Endothelial cell of umbilical vein (primary cell): ENCODE data around the gene FBN2. TPM values are rescaled to one million over a fixed set of nuclear protein-coding genes. Genes with fewer than 3 reads are reported as not detected.

Source experiments
- BruUV-seq: library from RNA; stranded (reverse); fragments of 400-500 nt; replicated peaks from 2 replicates; lab custom pipeline; 2021; lab: Mats Ljungman, UMichigan
- CTCF ChIA-PET: fragments of 300-600, 350-600 bp; sonication (Branson Sonifier 250); formaldehyde crosslinking; loops from one replicate; lab custom pipeline; 2021; ENCODE audit warnings: antibody characterized with exemption, inconsistent platforms; lab: Charles Lee
- POLR2A ChIA-PET: fragments of 300-600, 350-600 bp; sonication (Branson Sonifier 250); formaldehyde crosslinking; loops from one replicate; lab custom pipeline; 2021; ENCODE audit warnings: antibody characterized with exemption, inconsistent platforms; lab: Charles Lee
- DNase-seq: peaks from one replicate; pipeline ENCODE4 v3.0.0-alpha.2; 2011; ENCODE audit warnings: low read depth, low spot score
- FAIRE-seq: peaks from 2 replicates; lab custom pipeline; 2011; peaks lifted over from hg19 to GRCh38; lab: Jason Lieb, UNC
- H2AFZ ChIP-seq: 2 replicates; pipeline ENCODE4 v1.6.0; 2012; ENCODE audit warnings: low read depth, low read length, control low read depth, inconsistent platforms
- H3K27ac ChIP-seq: 2 replicates; pipeline ENCODE4 v1.5.1; 2011; ENCODE audit warnings: low read depth, mild to moderate bottlenecking, control low read depth, low read length, moderate library complexity; ENCODE audit not compliant: insufficient read depth
- H3K27me3 ChIP-seq, 2 experiments: 2 replicates each; pipeline versions ENCODE4 v1.6.0 to v1.6.1; 2011; ENCODE audit warnings: low read length in 2 of 2, mixed read lengths in 1 of 2; ENCODE audit not compliant: control insufficient read depth in 2 of 2, insufficient read depth in 2 of 2
- H3K36me3 ChIP-seq, 2 experiments: 2 replicates in 1 of 2; 3 replicates in 1 of 2; pipeline ENCODE4 v1.5.1; 2011; ENCODE audit warnings: low read length in 2 of 2, mild to moderate bottlenecking in 1 of 2, moderate library complexity in 1 of 2; ENCODE audit not compliant: control insufficient read depth in 2 of 2, insufficient read depth in 2 of 2; ENCODE audit errors: extremely low read depth in 1 of 2
- H3K4me1 ChIP-seq: 3 replicates; pipeline ENCODE4 v1.5.1; 2011; ENCODE audit warnings: mild to moderate bottlenecking, low read length; ENCODE audit not compliant: control insufficient read depth, insufficient read depth; ENCODE audit errors: extremely low read depth
- H3K4me2 ChIP-seq: 2 replicates; pipeline ENCODE4 v1.6.1; 2011; ENCODE audit warnings: low read length, control low read depth, mixed read lengths; ENCODE audit not compliant: insufficient read depth
- H3K4me3 ChIP-seq, 3 experiments: fragments of 200-600 bp in 1 of 3; sonication (generic), shearing (Covaris generic) in 1 of 3; replicated peaks in 1 of 3; 2 replicates each; pipeline ENCODE4 v1.5.1; 2011 to 2016; ENCODE audit warnings: control low read depth in 3 of 3, low read length in 3 of 3, mild to moderate bottlenecking in 2 of 3, inconsistent platforms in 1 of 3, low read depth in 1 of 3, moderate library complexity in 1 of 3; ENCODE audit not compliant: insufficient read depth in 1 of 3
- H3K79me2 ChIP-seq: 2 replicates; pipeline ENCODE4 v1.6.0; 2012; ENCODE audit warnings: low read length, inconsistent platforms; ENCODE audit not compliant: control insufficient read depth, insufficient read depth
- H3K9ac ChIP-seq: replicated peaks from 2 replicates; pipeline ENCODE3; 2011; ENCODE audit warnings: low read length, control low read depth; ENCODE audit not compliant: insufficient read depth; ENCODE audit errors: extremely low read depth
- H3K9me1 ChIP-seq: replicated peaks from 3 replicates; pipeline ENCODE4 v1.6.0; 2011; ENCODE audit warnings: mild to moderate bottlenecking, low read length; ENCODE audit not compliant: control insufficient read depth, insufficient read depth; ENCODE audit errors: extremely low read depth
- H3K9me3 ChIP-seq: replicated peaks from 2 replicates; pipeline ENCODE4 v1.5.1; 2012; ENCODE audit warnings: low read length, inconsistent platforms; ENCODE audit not compliant: control insufficient read depth, insufficient read depth
- H4K20me1 ChIP-seq: replicated peaks from 2 replicates; pipeline ENCODE3; 2011; ENCODE audit warnings: mild to moderate bottlenecking, low read length; ENCODE audit not compliant: control insufficient read depth, insufficient read depth; ENCODE audit errors: extremely low read depth
- EZH2 ChIP-seq: IDR thresholded peaks from 2 replicates; pipeline ENCODE4 v1.6.1; 2012; ENCODE audit warnings: borderline replicate concordance, low read depth, mild to moderate bottlenecking, moderate library complexity, low read length, inconsistent platforms; ENCODE audit not compliant: severe bottlenecking
- FOS ChIP-seq: IDR thresholded peaks from 2 replicates; pipeline ENCODE4 v1.6.1; 2011; ENCODE audit warnings: mild to moderate bottlenecking, low read length, moderate library complexity, borderline replicate concordance; ENCODE audit not compliant: insufficient read depth
- GATA2 ChIP-seq: IDR thresholded peaks from 2 replicates; pipeline ENCODE4 v1.7.0; 2011; ENCODE audit warnings: low read depth, mild to moderate bottlenecking, moderate library complexity, mixed read lengths, low read length; ENCODE audit not compliant: insufficient read length, insufficient read depth
- JUN ChIP-seq: IDR thresholded peaks from 2 replicates; pipeline ENCODE4 v1.6.1; 2011; ENCODE audit warnings: borderline replicate concordance, low read depth; ENCODE audit not compliant: insufficient read length, insufficient read depth
- MYC ChIP-seq: IDR thresholded peaks from one replicate; pipeline ENCODE4 v1.6.1; 2011; ENCODE audit warnings: mild to moderate bottlenecking, low read depth, low read length
- POLR2A ChIP-seq: IDR thresholded peaks from 2 replicates; pipeline ENCODE4 v1.6.1; 2012; ENCODE audit warnings: low read depth, mild to moderate bottlenecking, control low read depth, low read length
- POLR2AphosphoS5 ChIP-seq: IDR thresholded peaks from 2 replicates; pipeline ENCODE4 v1.6.1; 2012; ENCODE audit warnings: low read depth, mild to moderate bottlenecking, control low read depth, low read length, moderate library complexity; ENCODE audit not compliant: insufficient read depth
- dilution Hi-C: fragments of 300-500 bp; cut with MboI; formaldehyde crosslinking; loops from one replicate; pipeline ENCODE4 v1.15.0; 2019; ENCODE audit warnings: low sequenced_read_pairs; ENCODE audit not compliant: extremely low pct_ligation_motif_present
- intact Hi-C: fragments of 100-400 bp; cut with micrococcal nuclease; formaldehyde crosslinking; loops from one replicate; pipeline ENCODE4 v1.10.0; 2022
- polyA plus RNA-seq, 4 experiments: library from polyadenylated mRNA; depleted of rRNA in 3 of 4; stranded (reverse) in 3 of 4; unstranded in 1 of 4; fragments of >200 nt; gene quantifications; 2 replicates each; pipeline versions ENCODE4 v1.2.1 to v1.2.3, GENCODE V29; 2011 to 2012; ENCODE audit warnings: missing spikeins in 1 of 4
- total RNA-seq: library from RNA; stranded (reverse); gene quantifications from 2 replicates; pipeline ENCODE4 v1.2.3, GENCODE V29; 2021
- TF ChIP-seq, protein P1 (sequence below), 2 donors: IDR thresholded peaks; 1 replicate in 1 of 2; 2 replicates in 1 of 2; pipeline ENCODE4 v1.5.1; 2011; ENCODE audit warnings: low read length in 2 of 2, mild to moderate bottlenecking in 2 of 2, moderate library complexity in 2 of 2, control low read depth in 1 of 2, inconsistent platforms in 1 of 2, low read depth in 1 of 2; ENCODE audit not compliant: insufficient read depth in 1 of 2; ENCODE audit errors: extremely low read depth in 1 of 2
- TF ChIP-seq, protein P2 (sequence below): IDR thresholded peaks from 2 replicates; pipeline ENCODE4 v1.6.1; 2011; ENCODE audit not compliant: insufficient read depth, insufficient read length

FBN2 gene
- total and polyA plus RNA-seq, 2 donors (not counting 3 experiments of a cell fraction or from before 2014, with no cell fraction given) = 21.8 to 57.4 TPM

DNA sequence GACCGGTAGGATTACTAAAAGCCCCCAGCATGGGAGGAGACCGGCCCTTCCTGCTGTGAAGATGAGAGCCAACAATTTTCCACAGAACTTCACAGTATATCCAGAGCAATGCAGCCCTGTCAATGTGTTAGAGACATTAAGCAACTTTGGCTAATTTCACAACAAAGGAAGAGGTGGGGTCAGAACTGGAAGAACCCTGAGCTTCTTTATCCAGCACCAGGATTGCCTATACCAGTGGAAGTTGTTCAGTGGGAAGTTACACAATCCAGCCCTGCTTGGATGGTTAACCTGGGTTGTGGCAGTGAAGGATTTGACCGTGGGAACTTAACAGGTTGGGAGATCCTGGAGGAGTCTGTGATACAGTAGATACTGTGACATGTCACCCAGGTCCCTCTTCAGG is 197.0 kb downstream of the FBN2 start:
- Histone ChIP-seq H3K27ac (no peak overlapping the region), H4K20me1 (no peaks in the 10 kb centered on the region), H3K36me3 (peaks cover 0 to 3% of the 10 kb centered on the region in 2 experiments), H2AFZ (no peak overlapping the region), H3K9me3 (no peaks in the 10 kb centered on the region), H3K79me2 (no peaks in the 10 kb centered on the region), H3K4me1 (no peaks in the 10 kb centered on the region), H3K9ac (no peak overlapping the region), H3K4me2 (no peak overlapping the region), H3K27me3 (no peaks in the 10 kb centered on the region), H3K9me1 (no peaks in the 10 kb centered on the region), H3K4me3 (no peak overlapping the region)
- BruUV-seq = no TSS peak
- FAIRE-seq (no peak), DNase-seq (no peak)
- dilution Hi-C loops (no loop called here), intact Hi-C loops (no loop called here)
- POLR2A ChIA-PET = no interaction called here
- TF ChIP-seq, protein P1, sequence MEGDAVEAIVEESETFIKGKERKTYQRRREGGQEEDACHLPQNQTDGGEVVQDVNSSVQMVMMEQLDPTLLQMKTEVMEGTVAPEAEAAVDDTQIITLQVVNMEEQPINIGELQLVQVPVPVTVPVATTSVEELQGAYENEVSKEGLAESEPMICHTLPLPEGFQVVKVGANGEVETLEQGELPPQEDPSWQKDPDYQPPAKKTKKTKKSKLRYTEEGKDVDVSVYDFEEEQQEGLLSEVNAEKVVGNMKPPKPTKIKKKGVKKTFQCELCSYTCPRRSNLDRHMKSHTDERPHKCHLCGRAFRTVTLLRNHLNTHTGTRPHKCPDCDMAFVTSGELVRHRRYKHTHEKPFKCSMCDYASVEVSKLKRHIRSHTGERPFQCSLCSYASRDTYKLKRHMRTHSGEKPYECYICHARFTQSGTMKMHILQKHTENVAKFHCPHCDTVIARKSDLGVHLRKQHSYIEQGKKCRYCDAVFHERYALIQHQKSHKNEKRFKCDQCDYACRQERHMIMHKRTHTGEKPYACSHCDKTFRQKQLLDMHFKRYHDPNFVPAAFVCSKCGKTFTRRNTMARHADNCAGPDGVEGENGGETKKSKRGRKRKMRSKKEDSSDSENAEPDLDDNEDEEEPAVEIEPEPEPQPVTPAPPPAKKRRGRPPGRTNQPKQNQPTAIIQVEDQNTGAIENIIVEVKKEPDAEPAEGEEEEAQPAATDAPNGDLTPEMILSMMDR (IDR thresholded peaks at IDR 0.05; ENCODE audit: extremely low read depth in 1 of 2, insufficient read depth in 1 of 2, low read depth in 1 of 2, low read length in 2 of 2) = no peak
- TF ChIP-seq POLR2AphosphoS5 (no peak), POLR2A (no peak), FOS (no peak), MYC (no peak), JUN (no peak), GATA2 (no peak), EZH2 (no peak)
- TF ChIP-seq, protein P2, sequence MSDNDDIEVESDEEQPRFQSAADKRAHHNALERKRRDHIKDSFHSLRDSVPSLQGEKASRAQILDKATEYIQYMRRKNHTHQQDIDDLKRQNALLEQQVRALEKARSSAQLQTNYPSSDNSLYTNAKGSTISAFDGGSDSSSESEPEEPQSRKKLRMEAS = no peak
- CTCF ChIA-PET = no interaction called here
